IMR-90 (cell line): ENCODE measurements around the gene NDUFS3. TPM values are rescaled to one million over a fixed set of nuclear protein-coding genes. Genes with fewer than 3 reads are reported as not detected.

Experiments
- ATAC-seq: fragments of 200-7000 bp; cut with Tn5 transposase; 2 replicates; pipeline ENCODE4 v1.9.1; 2020; ENCODE audit warnings: low read depth, mild to moderate bottlenecking, moderate library complexity
- BruUV-seq: library from RNA; stranded (reverse); fragments of 400-500 nt; replicated peaks from 2 replicates; lab custom pipeline; 2021; lab: Mats Ljungman, UMichigan
- CTCF ChIA-PET: fragments of 300-600 bp; formaldehyde crosslinking; extraction: SDS; loops from one replicate; lab custom pipeline; 2021; ENCODE audit warnings: antibody characterized with exemption; lab: Yijun Ruan, JAX
- POLR2A ChIA-PET: fragments of 300-600 bp; sonication (Branson Sonifier 250); formaldehyde crosslinking; loops from one replicate; lab custom pipeline; 2022; ENCODE audit warnings: antibody characterized with exemption; ENCODE audit not compliant: unreplicated experiment; lab: Charles Lee
- DNase-seq: peaks from one replicate; pipeline ENCODE4 v3.0.0; 2013
- H2AFZ ChIP-seq: replicated peaks from 2 replicates; pipeline ENCODE3; 2013; ENCODE audit warnings: low read length, mild to moderate bottlenecking; ENCODE audit not compliant: poor library complexity
- H2AK5ac ChIP-seq: 2 replicates; pipeline ENCODE4 v1.6.1; 2013; ENCODE audit warnings: low read depth, low read length, inconsistent platforms
- H2AK9ac ChIP-seq: replicated peaks from 2 replicates; pipeline ENCODE3; 2013; ENCODE audit warnings: mild to moderate bottlenecking, low read depth, low read length, moderate library complexity; ENCODE audit not compliant: poor library complexity
- H2BK120ac ChIP-seq: 2 replicates; pipeline ENCODE4 v1.6.1; 2013; ENCODE audit warnings: low read depth, low read length, inconsistent platforms
- H2BK15ac ChIP-seq: 3 replicates; pipeline ENCODE4 v1.6.1; 2013; ENCODE audit warnings: low read depth, low read length, inconsistent platforms
- H2BK20ac ChIP-seq: 2 replicates; pipeline ENCODE4 v1.6.1; 2013; ENCODE audit warnings: low read depth, mild to moderate bottlenecking, inconsistent platforms, low read length, moderate library complexity
- H2BK5ac ChIP-seq: 2 replicates; pipeline ENCODE4 v1.6.1; 2013; ENCODE audit warnings: mild to moderate bottlenecking, low read depth, low read length, inconsistent platforms; ENCODE audit not compliant: poor library complexity, severe bottlenecking
- H3K14ac ChIP-seq: replicated peaks from 2 replicates; pipeline ENCODE4 v1.6.1; 2013; ENCODE audit warnings: low read depth, low read length, inconsistent platforms
- H3K18ac ChIP-seq: 2 replicates; pipeline ENCODE4 v1.6.1; 2013; ENCODE audit warnings: low read depth, low read length, control low read depth
- H3K23ac ChIP-seq: 2 replicates; pipeline ENCODE4 v1.6.1; 2013; ENCODE audit warnings: low read depth, low read length, inconsistent platforms
- H3K27ac ChIP-seq: 2 replicates; pipeline ENCODE4 v1.5.1; 2013; ENCODE audit warnings: mild to moderate bottlenecking, control low read depth, low read length; ENCODE audit not compliant: insufficient read depth
- H3K27me3 ChIP-seq: 2 replicates; pipeline ENCODE4 v1.6.1; 2013; ENCODE audit warnings: low read length; ENCODE audit not compliant: control insufficient read depth, insufficient read depth
- H3K36me3 ChIP-seq: 2 replicates; pipeline ENCODE4 v1.6.1; 2013; ENCODE audit warnings: low read length, mixed read lengths; ENCODE audit not compliant: control insufficient read depth, insufficient read depth
- H3K4ac ChIP-seq: 2 replicates; pipeline ENCODE4 v1.6.1; 2013; ENCODE audit warnings: low read depth, low read length, inconsistent platforms
- H3K4me1 ChIP-seq: 2 replicates; pipeline ENCODE4 v1.6.1; 2013; ENCODE audit warnings: low read length, mixed read lengths; ENCODE audit not compliant: control insufficient read depth, insufficient read depth
- H3K4me2 ChIP-seq: 2 replicates; pipeline ENCODE4 v1.6.1; 2013; ENCODE audit warnings: low read depth, mild to moderate bottlenecking, control low read depth, low read length, moderate library complexity
- H3K4me3 ChIP-seq: 2 replicates; pipeline ENCODE4 v1.5.1; 2013; ENCODE audit warnings: low read depth, mild to moderate bottlenecking, control low read depth, low read length, moderate library complexity; ENCODE audit not compliant: insufficient read depth
- H3K56ac ChIP-seq: 2 replicates; pipeline ENCODE4 v1.6.1; 2013; ENCODE audit warnings: low read length, inconsistent platforms; ENCODE audit not compliant: insufficient read depth; ENCODE audit errors: extremely low read depth
- H3K79me1 ChIP-seq, 2 experiments: 2 replicates each; pipeline ENCODE4 v1.6.1; 2013; ENCODE audit warnings: low read length in 2 of 2, inconsistent platforms in 1 of 2, low read depth in 1 of 2
- H3K9ac ChIP-seq: 2 replicates; pipeline ENCODE4 v1.6.1; 2013; ENCODE audit warnings: low read depth, low read length, control low read depth
- H3K9me1 ChIP-seq: 2 replicates; pipeline ENCODE4 v1.6.1; 2013; ENCODE audit warnings: low read length, inconsistent platforms; ENCODE audit not compliant: insufficient read depth
- H3K9me3 ChIP-seq: 2 replicates; pipeline ENCODE4 v1.6.1; 2013; ENCODE audit warnings: low read length; ENCODE audit not compliant: control insufficient read depth, insufficient read depth
- H4K20me1 ChIP-seq: 2 replicates; pipeline ENCODE4 v1.6.1; 2013; ENCODE audit warnings: low read length, inconsistent platforms; ENCODE audit not compliant: insufficient read depth
- H4K5ac ChIP-seq: 2 replicates; pipeline ENCODE4 v1.6.1; 2013; ENCODE audit warnings: mild to moderate bottlenecking, low read depth, low read length, control low read depth
- H4K8ac ChIP-seq, 2 experiments: 2 replicates each; pipeline ENCODE4 v1.6.1; 2013; ENCODE audit warnings: low read depth in 2 of 2, low read length in 2 of 2, control low read depth in 1 of 2, inconsistent platforms in 1 of 2
- H4K91ac ChIP-seq: 2 replicates; pipeline ENCODE4 v1.6.1; 2013; ENCODE audit warnings: low read depth, low read length, inconsistent platforms; ENCODE audit not compliant: insufficient read depth
- CEBPB ChIP-seq: IDR thresholded peaks from 2 replicates; pipeline ENCODE4 v1.6.1; 2012; ENCODE audit warnings: low read depth, low read length, improper control_type of control experiment
- CHD1 ChIP-seq: IDR thresholded peaks from 2 replicates; pipeline ENCODE4 v1.6.1; 2012; ENCODE audit warnings: low read depth, low read length, improper control_type of control experiment
- RCOR1 ChIP-seq: IDR thresholded peaks from 2 replicates; pipeline ENCODE4 v1.6.1; 2012; ENCODE audit warnings: mild to moderate bottlenecking, low read length, improper control_type of control experiment; ENCODE audit not compliant: insufficient replicate concordance
- USF2 ChIP-seq: fragments of 150-350 bp; IDR thresholded peaks from 2 replicates; pipeline ENCODE4 v1.6.1; 2017; ENCODE audit warnings: mild to moderate bottlenecking, antibody characterized with exemption, low read length, low read depth
- WGBS, 2 experiments: methylation state at CpG; one replicate each; pipeline versions ENCODE4 v1.1.5 to v1.1.7; 2013; ENCODE audit warnings: missing lambda C conversion rate in 2 of 2; ENCODE audit not compliant: insufficient read length in 1 of 2; ENCODE audit errors: extremely low coverage in 2 of 2; 5-methylcytosine and 5-hydroxymethylcytosine counted together
- dilution Hi-C: fragments of 300-500 bp; cut with HindIII; formaldehyde crosslinking; loops from one replicate; pipeline ENCODE4 v1.14.3; 2018; ENCODE audit warnings: low sequenced_read_pairs; ENCODE audit not compliant: unreplicated experiment
- in situ Hi-C: fragments of 300-500 bp; cut with MboI; formaldehyde crosslinking; loops from 3 replicates; pipeline ENCODE4 v1.14.3; 2019; ENCODE audit warnings: low sequenced_read_pairs, inconsistent platforms, mixed read lengths
- intact Hi-C: fragments of 100-400 bp; cut with micrococcal nuclease; formaldehyde crosslinking; loops from 2 replicates; pipeline ENCODE4 v1.10.0; 2022
- polyA plus RNA-seq, 3 experiments: library from polyadenylated mRNA; depleted of rRNA; stranded (reverse); fragments of >200 nt; gene quantifications; 2 replicates each; pipeline ENCODE4 v1.2.3, GENCODE V29; 2012; ENCODE audit warnings: low replicate concordance in 1 of 3
- total RNA-seq: library from RNA; depleted of rRNA; stranded (reverse); fragments of >200 nt; gene quantifications from 2 replicates; pipeline ENCODE4 v1.2.3, GENCODE V29; 2012

The NDUFS3 gene
- total and polyA plus RNA-seq, 2 of the 4 experiments (the other 2 are of a cell fraction): 77.1 to 108 TPM

GRCh38 chr11:47533690-47534151, 45.2 kb upstream of the NDUFS3 start:
- peak; percentile 74 for ATAC-seq
- no TSS peak for BruUV-seq
- ChIA-PET CTCF (interaction anchor here (0.6 to 1.4 kb wide), 3 partner anchors 11 to 164 kb away, joined by 3 to 6 read pairs (median 5); no protein-coding TSS in a partner anchor), POLR2A (no interaction called here)
- H2AFZ ChIP-seq: no peak overlapping the region
- H3K14ac ChIP-seq: no peak overlapping the region
- dilution Hi-C loops: no loop called here
- no peaks in the 10 kb centered on the region; the same call in none of the 2 replicates for H3K36me3 ChIP-seq
- intact Hi-C loops: loop anchor here (10.0 kb wide), 1 partner anchor 49 kb away; no protein-coding TSS in a partner anchor
- peak; percentile 86 for DNase-seq
- no peak overlapping the region for H4K8ac ChIP-seq
- WGBS, 2 experiments: no CpG with 5 or more reads among the region's 2 CpGs
- H3K79me1 ChIP-seq: peaks cover 3 to 76% of the 10 kb centered on the region in 2 experiments
- peaks cover 97% of the 10 kb centered on the region for H4K20me1 ChIP-seq
- no peak overlapping the region for H2BK15ac ChIP-seq
- H3K4ac ChIP-seq: no peak overlapping the region
- TF ChIP-seq RCOR1 (no peak), CHD1 (no peak), USF2 (no peak), CEBPB (peak; percentile 94)
- H3K9me3 ChIP-seq: no peaks in the 10 kb centered on the region
- H3K23ac ChIP-seq: no peak overlapping the region
- no peak overlapping the region for H2BK120ac ChIP-seq
- H2BK20ac ChIP-seq: no peak overlapping the region
- no peaks in the 10 kb centered on the region for H3K27me3 ChIP-seq
- no peak overlapping the region for H3K4me2 ChIP-seq
- in situ Hi-C loops: no loop called here
- no peak overlapping the region for H2BK5ac ChIP-seq
- H3K4me3 ChIP-seq: no peak overlapping the region
- no peak overlapping the region for H2AK9ac ChIP-seq
- no peak overlapping the region for H3K18ac ChIP-seq
- H4K5ac ChIP-seq: no peak overlapping the region
- peaks cover 9% of the 10 kb centered on the region for H3K4me1 ChIP-seq
- H4K91ac ChIP-seq: no peak overlapping the region
- peak overlapping the region; percentile 5; the same call in 1 of the 2 replicates for H3K27ac ChIP-seq
- H3K56ac ChIP-seq: no peak overlapping the region
- H3K9me1 ChIP-seq: peaks cover 11% of the 10 kb centered on the region; the same call in 1 of the 2 replicates
- H2AK5ac ChIP-seq: no peak overlapping the region
- H3K9ac ChIP-seq: no peak overlapping the region
